GM23248 (cell line): Measurements from ENCODE around the gene DENND6A. TPM values are rescaled to one million over a fixed set of nuclear protein-coding genes. Genes with fewer than 3 reads are reported as not detected.

Experiments used
- DNase-seq: peaks from one replicate; pipeline ENCODE4 v3.0.0-alpha.2; 2015
- H2AFZ ChIP-seq: fragments of 200-600 bp; sonication (generic); 2 replicates; pipeline ENCODE4 v1.6.1; 2016; ENCODE audit warnings: antibody characterized with exemption
- H3F3A ChIP-seq: fragments of 200-600 bp; sonication (generic); 2 replicates; pipeline ENCODE4 v1.6.1; 2016; ENCODE audit warnings: mild to moderate bottlenecking, antibody characterized with exemption, mixed run types; ENCODE audit not compliant: insufficient read depth
- H3K27ac ChIP-seq: fragments of 200-600 bp; sonication (generic); 2 replicates; pipeline ENCODE4 v1.5.1; 2016; ENCODE audit warnings: mild to moderate bottlenecking
- H3K27me3 ChIP-seq: fragments of 200-600 bp; sonication (generic); replicated peaks from 2 replicates; pipeline ENCODE4 v1.6.1; 2016; ENCODE audit warnings: mild to moderate bottlenecking; ENCODE audit not compliant: insufficient read depth
- H3K36me3 ChIP-seq: fragments of 200-600 bp; sonication (generic); 2 replicates; pipeline ENCODE4 v1.6.1; 2016; ENCODE audit warnings: low read depth, mild to moderate bottlenecking
- H3K4me1 ChIP-seq: fragments of 200-600 bp; sonication (generic); 2 replicates; pipeline ENCODE4 v1.6.1; 2016; ENCODE audit warnings: mild to moderate bottlenecking; ENCODE audit not compliant: insufficient read depth
- H3K4me2 ChIP-seq: fragments of 200-600 bp; sonication (generic); one replicate; pipeline ENCODE4 v1.6.1; 2016; ENCODE audit warnings: mild to moderate bottlenecking; ENCODE audit not compliant: unreplicated experiment
- H3K4me3 ChIP-seq: fragments of 200-600 bp; sonication (generic); 2 replicates; pipeline ENCODE4 v1.5.1; 2016; ENCODE audit warnings: mild to moderate bottlenecking
- H3K79me2 ChIP-seq: fragments of 200-600 bp; sonication (generic); 2 replicates; pipeline ENCODE4 v1.6.1; 2016; ENCODE audit warnings: mild to moderate bottlenecking; ENCODE audit not compliant: insufficient read depth
- H3K9ac ChIP-seq: fragments of 200-600 bp; sonication (generic); 2 replicates; pipeline ENCODE4 v1.6.1; 2016; ENCODE audit warnings: mild to moderate bottlenecking
- H3K9me2 ChIP-seq: fragments of 200-600 bp; sonication (generic); 2 replicates; pipeline ENCODE4 v1.6.1; 2016; ENCODE audit warnings: mixed run types, mild to moderate bottlenecking, moderate library complexity; ENCODE audit not compliant: insufficient read depth
- H3K9me3 ChIP-seq: fragments of 200-600 bp; sonication (generic); one replicate; pipeline ENCODE4 v1.6.1; 2017; ENCODE audit warnings: low read depth
- H4K20me1 ChIP-seq: fragments of 200-600 bp; sonication (generic); 2 replicates; pipeline ENCODE4 v1.6.0; 2016; ENCODE audit not compliant: insufficient read depth
- EZH2 ChIP-seq: fragments of 200-600 bp; sonication (generic); IDR thresholded peaks from 2 replicates; pipeline ENCODE4 v1.6.1; 2018; ENCODE audit warnings: antibody characterized with exemption, mild to moderate bottlenecking; ENCODE audit not compliant: insufficient read depth, poor library complexity, severe bottlenecking
- EZH2phosphoT487 ChIP-seq: fragments of 200-600 bp; sonication (generic); IDR thresholded peaks from 2 replicates; pipeline ENCODE4 v1.6.1; 2018; ENCODE audit warnings: antibody characterized with exemption, moderate library complexity, mild to moderate bottlenecking, low read depth; ENCODE audit not compliant: insufficient read depth
- WGBS, 2 experiments: methylation state at CpG; one replicate each; pipeline ENCODE4 v1.1.6; 2015 to 2017; ENCODE audit warnings: low lambda C conversion rate in 2 of 2, low coverage in 1 of 2; ENCODE audit errors: missing lambda C conversion rate in 2 of 2; 5-methylcytosine and 5-hydroxymethylcytosine counted together
- in situ Hi-C: fragments of 300-500 bp; cut with MboI; formaldehyde crosslinking; loops from 2 replicates; pipeline ENCODE4 v1.15.0; 2020
- polyA plus RNA-seq: library from polyadenylated mRNA; unstranded; fragments of >200 nt; fragmentation: Nextera tagmentation; extraction: Ambion mirVana; gene quantifications from 2 replicates; pipeline ENCODE4 v1.2.1, GENCODE V29; 2016
- total RNA-seq: library from RNA; depleted of rRNA; stranded (reverse); fragments of >200 nt; shearing (Covaris generic); gene quantifications from 2 replicates; pipeline ENCODE4 v1.2.3, GENCODE V29; 2014

Gene DENND6A
- total and polyA plus RNA-seq, 2 experiments from 2014 or later: 10.2 to 28.0 TPM

- in situ Hi-C loops: no loop called here
- Histone ChIP-seq H3K4me2 (no peak overlapping the region), H4K20me1 (no peaks in the 10 kb centered on the region), H3K9ac (no peak overlapping the region), H3K9me3 (no peaks in the 10 kb centered on the region), H3K36me3 (no peaks in the 10 kb centered on the region), H3K9me2 (no peaks in the 10 kb centered on the region), H3K79me2 (no peaks in the 10 kb centered on the region), H3K4me3 (no peak overlapping the region), H2AFZ (no peak overlapping the region), H3K4me1 (no peaks in the 10 kb centered on the region), H3K27me3 (no peaks in the 10 kb centered on the region), H3K27ac (no peak overlapping the region), H3F3A (peaks cover 7% of the 10 kb centered on the region; the same call in 1 of the 2 replicates)
- no peak for DNase-seq
- TF ChIP-seq EZH2 (no peak), EZH2phosphoT487 (no peak)
- WGBS, 2 experiments: 76 to 77% methylated on average over 2 of the region's 2 CpGs
These were observed 42.5 kb upstream of the DENND6A start for GRCh38 chr3:57735405-57735804.

- Histone ChIP-seq H3K9me2 (no peaks in the 10 kb centered on the region), H4K20me1 (no peaks in the 10 kb centered on the region), H3K9me3 (no peaks in the 10 kb centered on the region), H3K27ac (no peak overlapping the region), H3K79me2 (no peaks in the 10 kb centered on the region), H3K4me3 (no peak overlapping the region), H3K4me2 (no peak overlapping the region), H3K9ac (no peak overlapping the region), H3F3A (peaks cover 11% of the 10 kb centered on the region; the same call in 1 of the 2 replicates), H2AFZ (no peak overlapping the region), H3K4me1 (no peaks in the 10 kb centered on the region), H3K36me3 (no peaks in the 10 kb centered on the region), H3K27me3 (no peaks in the 10 kb centered on the region)
- in situ Hi-C loops: no loop called here
- 75 to 91% methylated on average over 2 of the region's 2 CpGs for WGBS, 2 experiments
- DNase-seq: peak; percentile 24
- no peak for TF ChIP-seq EZH2
- TF ChIP-seq EZH2phosphoT487: no peak
These were observed 40.9 kb upstream of the DENND6A start for GRCh38 chr3:57733790-57734189.

GRCh38 chr3:57731311-57731710, 38.4 kb upstream of the DENND6A start:
- Histone ChIP-seq H4K20me1 (no peaks in the 10 kb centered on the region), H3K27ac (no peak overlapping the region), H3K4me1 (no peaks in the 10 kb centered on the region), H3K79me2 (no peaks in the 10 kb centered on the region), H2AFZ (no peak overlapping the region), H3K36me3 (no peaks in the 10 kb centered on the region), H3K4me3 (no peak overlapping the region), H3K9me3 (no peaks in the 10 kb centered on the region), H3K4me2 (no peak overlapping the region), H3F3A (peaks cover 11% of the 10 kb centered on the region; the same call in 1 of the 2 replicates), H3K27me3 (no peaks in the 10 kb centered on the region), H3K9me2 (no peaks in the 10 kb centered on the region), H3K9ac (no peak overlapping the region)
- in situ Hi-C loops: no loop called here
- peak; percentile 35 for DNase-seq
- WGBS, 2 experiments: 84 to 93% methylated on average over 1 of the region's 1 CpG
- TF ChIP-seq EZH2phosphoT487 (no peak), EZH2 (no peak)

GRCh38 chr3:57730682-57731081, 37.8 kb upstream of the DENND6A start:
- no peak for DNase-seq
- no peaks in the 10 kb centered on the region for H3K9me3 ChIP-seq
- H3K36me3 ChIP-seq: no peaks in the 10 kb centered on the region
- H3K9me2 ChIP-seq: no peaks in the 10 kb centered on the region
- H3K4me2 ChIP-seq: no peak overlapping the region
- H3K4me3 ChIP-seq: no peak overlapping the region
- no peak overlapping the region for H3K9ac ChIP-seq
- H3K27ac ChIP-seq: no peak overlapping the region
- no peak for TF ChIP-seq EZH2
- no peak for TF ChIP-seq EZH2phosphoT487
- no peaks in the 10 kb centered on the region for H3K27me3 ChIP-seq
- H4K20me1 ChIP-seq: no peaks in the 10 kb centered on the region
- no peaks in the 10 kb centered on the region for H3K4me1 ChIP-seq
- peaks cover 11% of the 10 kb centered on the region; the same call in 1 of the 2 replicates for H3F3A ChIP-seq
- in situ Hi-C loops: no loop called here
- H2AFZ ChIP-seq: no peak overlapping the region
- WGBS, 2 experiments: 76 to 78% methylated on average over 3 of the region's 3 CpGs
- no peaks in the 10 kb centered on the region for H3K79me2 ChIP-seq
